Activated T-cell treated with anti-CD3 and anti-CD28 coated beads, Interleukin-2, amount 50 U/mL, for 24 hours (primary cell): Measurements from ENCODE around the gene BAAT.
"Not testable (repeated sequence)": the region's sequence is repeated elsewhere in the genome, so short reads cannot be mapped to it uniquely, and the experiment has no call there.

Experiments
- DNase-seq: peaks from one replicate; pipeline ENCODE4 v3.0.0-alpha.2; 2020
- H3K27ac Mint-ChIP-seq: 2 replicates; pipeline ENCODE4 v1.8.0; 2020; ENCODE audit warnings: mild to moderate bottlenecking, mixed read lengths
- H3K27me3 Mint-ChIP-seq: 2 replicates; pipeline ENCODE4 v1.8.0; 2020; ENCODE audit warnings: mixed read lengths
- H3K36me3 Mint-ChIP-seq: 2 replicates; pipeline ENCODE4 v1.8.0; 2020; ENCODE audit warnings: low read depth, mixed read lengths
- H3K4me1 Mint-ChIP-seq: 2 replicates; pipeline ENCODE4 v1.8.0; 2020; ENCODE audit warnings: low read depth, mixed read lengths
- H3K4me3 Mint-ChIP-seq: 2 replicates; pipeline ENCODE4 v1.8.0; 2020; ENCODE audit warnings: mild to moderate bottlenecking, moderate library complexity, mixed read lengths
- H3K9me3 Mint-ChIP-seq: 2 replicates; pipeline ENCODE4 v1.8.0; 2020; ENCODE audit warnings: mixed read lengths

Gene BAAT

GRCh38 chr9:101384873-101385536, at the start of gene BAAT:
Gene BAAT, minus strand, starts transcription at chr9:101385006. Its CDS starts 13,602 bp downstream, at chr9:101371404.
- H3K4me1 Mint-ChIP-seq, DNase-seq, H3K27ac Mint-ChIP-seq, H3K4me3 Mint-ChIP-seq, H3K27me3 Mint-ChIP-seq: not testable (repeated sequence)
- H3K36me3 Mint-ChIP-seq, result peaks cover 45% of the 10 kb centered on the region
- peaks cover 14% of the 10 kb centered on the region for H3K9me3 Mint-ChIP-seq

- Mint-ChIP-seq H3K27ac (no peak overlapping the region), H3K36me3 (no peaks in the 10 kb centered on the region), H3K4me3 (no peak overlapping the region), H3K4me1 (no peaks in the 10 kb centered on the region), H3K9me3 (no peaks in the 10 kb centered on the region), H3K27me3 (peaks cover 43% of the 10 kb centered on the region)
- no peak for DNase-seq
Measured at GRCh38 chr9:101433229-101433628, 48.4 kb upstream of the BAAT start.

- DNase-seq, result no peak
- Mint-ChIP-seq H3K9me3 (no peaks in the 10 kb centered on the region), H3K4me1 (no peaks in the 10 kb centered on the region), H3K36me3 (no peaks in the 10 kb centered on the region), H3K27ac (no peak overlapping the region), H3K27me3 (peaks cover 41% of the 10 kb centered on the region), H3K4me3 (no peak overlapping the region)
Measured at GRCh38 chr9:101432740-101433139, 47.9 kb upstream of the BAAT start.

GRCh38 chr9:101432171-101432570, 47.4 kb upstream of the BAAT start:
- Mint-ChIP-seq H3K9me3 (no peaks in the 10 kb centered on the region), H3K4me3 (no peak overlapping the region), H3K4me1 (no peaks in the 10 kb centered on the region), H3K27ac (no peak overlapping the region), H3K36me3 (no peaks in the 10 kb centered on the region), H3K27me3 (peaks cover 35% of the 10 kb centered on the region)
- DNase-seq, result no peak

GRCh38 chr9:101429736-101430135, 44.9 kb upstream of the BAAT start:
- Mint-ChIP-seq H3K36me3 (no peaks in the 10 kb centered on the region), H3K9me3 (no peaks in the 10 kb centered on the region), H3K27me3 (peaks cover 19% of the 10 kb centered on the region), H3K4me1 (no peaks in the 10 kb centered on the region), H3K4me3 (no peak overlapping the region), H3K27ac (no peak overlapping the region)
- DNase-seq, result no peak

- Mint-ChIP-seq H3K4me3 (no peak overlapping the region), H3K27ac (no peak overlapping the region), H3K9me3 (peaks cover 3% of the 10 kb centered on the region), H3K27me3 (peaks cover 20% of the 10 kb centered on the region), H3K4me1 (no peaks in the 10 kb centered on the region), H3K36me3 (no peaks in the 10 kb centered on the region)
- DNase-seq, result no peak
Measured at GRCh38 chr9:101428909-101429308, 44.1 kb upstream of the BAAT start.

- H3K4me3 Mint-ChIP-seq, result no peak overlapping the region
- peaks cover 8% of the 10 kb centered on the region for H3K9me3 Mint-ChIP-seq
- no peak overlapping the region for H3K27ac Mint-ChIP-seq
- H3K36me3 Mint-ChIP-seq, result no peaks in the 10 kb centered on the region
- no peaks in the 10 kb centered on the region for H3K4me1 Mint-ChIP-seq
- H3K27me3 Mint-ChIP-seq, result peaks cover 17% of the 10 kb centered on the region
- no peak for DNase-seq
Measured at GRCh38 chr9:101427957-101428655, 43.3 kb upstream of the BAAT start.

GRCh38 chr9:101427358-101427757, 42.6 kb upstream of the BAAT start:
- Mint-ChIP-seq H3K4me1 (no peaks in the 10 kb centered on the region), H3K9me3 (peaks cover 9% of the 10 kb centered on the region), H3K4me3 (no peak overlapping the region), H3K27ac (no peak overlapping the region), H3K27me3 (peaks cover 17% of the 10 kb centered on the region), H3K36me3 (no peaks in the 10 kb centered on the region)
- no peak for DNase-seq

- DNase-seq, result no peak
- Mint-ChIP-seq H3K36me3 (peaks cover 6% of the 10 kb centered on the region), H3K4me1 (no peaks in the 10 kb centered on the region), H3K27ac (no peak overlapping the region), H3K27me3 (peaks cover 3% of the 10 kb centered on the region), H3K9me3 (peaks cover 37% of the 10 kb centered on the region), H3K4me3 (no peak overlapping the region)
Measured at GRCh38 chr9:101421653-101422065, 36.9 kb upstream of the BAAT start.

GRCh38 chr9:101419863-101420262, 35.1 kb upstream of the BAAT start:
- Mint-ChIP-seq H3K4me3 (no peak overlapping the region), H3K9me3 (peaks cover 45% of the 10 kb centered on the region), H3K27me3 (peaks cover 3% of the 10 kb centered on the region), H3K36me3 (peaks cover 13% of the 10 kb centered on the region), H3K27ac (no peak overlapping the region), H3K4me1 (no peaks in the 10 kb centered on the region)
- no peak for DNase-seq

- Mint-ChIP-seq H3K27ac (no peak overlapping the region), H3K4me1 (no peaks in the 10 kb centered on the region), H3K9me3 (peaks cover 47% of the 10 kb centered on the region), H3K4me3 (no peak overlapping the region), H3K27me3 (no peaks in the 10 kb centered on the region), H3K36me3 (peaks cover 20% of the 10 kb centered on the region)
- no peak for DNase-seq
Measured at GRCh38 chr9:101418518-101419430, 34.0 kb upstream of the BAAT start.

- no peak overlapping the region for H3K27ac Mint-ChIP-seq
- H3K9me3 Mint-ChIP-seq, result peaks cover 49% of the 10 kb centered on the region
- H3K4me3 Mint-ChIP-seq, result no peak overlapping the region
- peaks cover 27% of the 10 kb centered on the region for H3K36me3 Mint-ChIP-seq
- no peak for DNase-seq
- no peaks in the 10 kb centered on the region for H3K27me3 Mint-ChIP-seq
- H3K4me1 Mint-ChIP-seq, result no peaks in the 10 kb centered on the region
Measured at GRCh38 chr9:101417977-101418376, 33.2 kb upstream of the BAAT start.

GRCh38 chr9:101417389-101417788, 32.6 kb upstream of the BAAT start:
- H3K36me3 Mint-ChIP-seq, result peaks cover 32% of the 10 kb centered on the region
- no peak overlapping the region for H3K27ac Mint-ChIP-seq
- H3K4me3 Mint-ChIP-seq, result no peak overlapping the region
- no peaks in the 10 kb centered on the region for H3K27me3 Mint-ChIP-seq
- no peaks in the 10 kb centered on the region for H3K4me1 Mint-ChIP-seq
- DNase-seq, result no peak
- peaks cover 53% of the 10 kb centered on the region for H3K9me3 Mint-ChIP-seq

- peaks cover 44% of the 10 kb centered on the region for H3K36me3 Mint-ChIP-seq
- peaks cover 62% of the 10 kb centered on the region for H3K9me3 Mint-ChIP-seq
- DNase-seq, result no peak
- no peaks in the 10 kb centered on the region for H3K4me1 Mint-ChIP-seq
- no peak overlapping the region for H3K27ac Mint-ChIP-seq
- no peak overlapping the region for H3K4me3 Mint-ChIP-seq
- no peaks in the 10 kb centered on the region for H3K27me3 Mint-ChIP-seq
Measured at GRCh38 chr9:101415578-101415977, 30.8 kb upstream of the BAAT start.
